H9 (cell line): Measurements from ENCODE around the gene TSTD2. TPM values are rescaled to one million over a fixed set of nuclear protein-coding genes. Genes with fewer than 3 reads are reported as not detected.
"Not testable (repeated sequence)": the region's sequence is repeated elsewhere in the genome, so short reads cannot be mapped to it uniquely, and the experiment has no call there.

Experiments
- DNase-seq: peaks from one replicate; pipeline ENCODE4 v3.0.0-alpha.2; 2017
- H2AFZ ChIP-seq: one replicate; pipeline ENCODE4 v1.6.1; 2013; ENCODE audit warnings: mild to moderate bottlenecking, low read length, control low read depth, moderate library complexity
- H2AK5ac ChIP-seq: 2 replicates; pipeline ENCODE4 v1.6.1; 2013; ENCODE audit warnings: low read length, control low read depth, mixed read lengths; ENCODE audit not compliant: insufficient read length
- H2BK120ac ChIP-seq: one replicate; pipeline ENCODE4 v1.6.1; 2013; ENCODE audit warnings: low read depth, mild to moderate bottlenecking, low read length, control low read depth, inconsistent platforms; ENCODE audit not compliant: poor library complexity, severe bottlenecking
- H2BK12ac ChIP-seq: 2 replicates; pipeline ENCODE4 v1.6.1; 2013; ENCODE audit warnings: low read length, control low read depth, mixed read lengths, low read depth; ENCODE audit not compliant: insufficient read length
- H2BK15ac ChIP-seq: 2 replicates; pipeline ENCODE4 v1.6.1; 2013; ENCODE audit warnings: low read depth, low read length, control low read depth
- H2BK20ac ChIP-seq: one replicate; pipeline ENCODE4 v1.6.1; 2013; ENCODE audit warnings: low read depth, mild to moderate bottlenecking, low read length, control low read depth, inconsistent platforms; ENCODE audit not compliant: poor library complexity, severe bottlenecking
- H2BK5ac ChIP-seq: 2 replicates; pipeline ENCODE4 v1.6.1; 2013; ENCODE audit warnings: low read length, control low read depth, mixed read lengths; ENCODE audit not compliant: insufficient read length
- H3K14ac ChIP-seq: 2 replicates; pipeline ENCODE4 v1.6.1; 2013; ENCODE audit warnings: low read length, control low read depth; ENCODE audit not compliant: insufficient read depth
- H3K18ac ChIP-seq: 2 replicates; pipeline ENCODE4 v1.6.1; 2013; ENCODE audit warnings: low read depth, mild to moderate bottlenecking, mixed read lengths, low read length, control low read depth; ENCODE audit not compliant: insufficient read length
- H3K23ac ChIP-seq: 2 replicates; pipeline ENCODE4 v1.6.1; 2013; ENCODE audit warnings: low read length, control low read depth, mixed read lengths, low read depth; ENCODE audit not compliant: insufficient read length
- H3K23me2 ChIP-seq: 2 replicates; pipeline ENCODE4 v1.6.1; 2013; ENCODE audit warnings: low read depth, mild to moderate bottlenecking, mixed read lengths, low read length, control low read depth; ENCODE audit not compliant: insufficient read length, poor library complexity, severe bottlenecking
- H3K27ac ChIP-seq: 2 replicates; pipeline ENCODE4 v1.5.1; 2013; ENCODE audit warnings: low read length, control low read depth, mixed read lengths, low read depth; ENCODE audit not compliant: insufficient read length
- H3K27me3 ChIP-seq: 2 replicates; pipeline ENCODE4 v1.6.1; 2013; ENCODE audit warnings: low read length, control low read depth, inconsistent platforms; ENCODE audit not compliant: insufficient read depth
- H3K4ac ChIP-seq: 2 replicates; pipeline ENCODE4 v1.6.1; 2013; ENCODE audit warnings: low read depth, mild to moderate bottlenecking, control low read depth, inconsistent platforms, low read length, moderate library complexity
- H3K4me1 ChIP-seq: 2 replicates; pipeline ENCODE4 v1.6.1; 2013; ENCODE audit warnings: low read length, control low read depth, inconsistent platforms; ENCODE audit not compliant: insufficient read depth
- H3K4me2 ChIP-seq: 2 replicates; pipeline ENCODE4 v1.6.1; 2013; ENCODE audit warnings: low read length, control low read depth, mixed read lengths; ENCODE audit not compliant: insufficient read length, insufficient read depth
- H3K56ac ChIP-seq: 2 replicates; pipeline ENCODE4 v1.6.1; 2013; ENCODE audit warnings: low read depth, mild to moderate bottlenecking, mixed read lengths, low read length, control low read depth; ENCODE audit not compliant: insufficient read length
- H3K79me1 ChIP-seq: 2 replicates; pipeline ENCODE4 v1.6.1; 2013; ENCODE audit warnings: low read depth, mild to moderate bottlenecking, moderate library complexity, low read length, control low read depth, inconsistent platforms; ENCODE audit not compliant: insufficient read depth, poor library complexity, severe bottlenecking
- H3K79me2 ChIP-seq: 2 replicates; pipeline ENCODE4 v1.6.1; 2013; ENCODE audit warnings: low read length, control low read depth, inconsistent platforms; ENCODE audit not compliant: insufficient read depth
- H3K9ac ChIP-seq: 2 replicates; pipeline ENCODE4 v1.6.1; 2013; ENCODE audit warnings: low read length, control low read depth, mixed read lengths; ENCODE audit not compliant: insufficient read length; ENCODE audit errors: extremely low read depth
- H3K9me3 ChIP-seq: one replicate; pipeline ENCODE4 v1.6.1; 2013; ENCODE audit warnings: low read depth, low read length, inconsistent platforms; ENCODE audit not compliant: control insufficient read depth
- H3T11ph ChIP-seq: one replicate; pipeline ENCODE4 v1.6.1; 2013; ENCODE audit warnings: mild to moderate bottlenecking, low read length, control low read depth, inconsistent platforms
- H4K20me1 ChIP-seq: one replicate; pipeline ENCODE4 v1.6.1; 2013; ENCODE audit not compliant: control insufficient read depth, insufficient read length, insufficient read depth
- H4K5ac ChIP-seq: 2 replicates; pipeline ENCODE4 v1.6.1; 2013; ENCODE audit warnings: low read depth, mild to moderate bottlenecking, mixed read lengths, low read length, control low read depth; ENCODE audit not compliant: insufficient read length
- H4K8ac ChIP-seq: replicated peaks from 2 replicates; pipeline ENCODE4 v1.6.1; 2013; ENCODE audit warnings: low read length, control low read depth, mixed read lengths, low read depth; ENCODE audit not compliant: insufficient read length
- H4K91ac ChIP-seq: 2 replicates; pipeline ENCODE4 v1.6.1; 2013; ENCODE audit warnings: low read depth, mild to moderate bottlenecking, moderate library complexity, mixed read lengths, low read length, control low read depth; ENCODE audit not compliant: insufficient read length
- H3K27ac Mint-ChIP-seq, 3 experiments: 2 replicates in 2 of 3; 3 replicates in 1 of 3; pipeline ENCODE4 v1.8.0; 2020 to 2021; ENCODE audit warnings: mixed read lengths in 3 of 3, mild to moderate bottlenecking in 1 of 3, moderate library complexity in 1 of 3
- H3K27me3 Mint-ChIP-seq: 2 replicates; pipeline ENCODE4 v1.8.0; 2021; ENCODE audit warnings: low read depth, mild to moderate bottlenecking, moderate library complexity, mixed read lengths
- H3K36me3 Mint-ChIP-seq, 3 experiments: 2 replicates in 2 of 3; 3 replicates in 1 of 3; pipeline ENCODE4 v1.8.0; 2020 to 2021; ENCODE audit warnings: low read depth in 3 of 3, mixed read lengths in 3 of 3; ENCODE audit not compliant: insufficient read depth in 1 of 3
- H3K4me1 Mint-ChIP-seq, 2 experiments: 2 replicates each; pipeline ENCODE4 v1.8.0; 2020; ENCODE audit warnings: mixed read lengths in 2 of 2
- H3K4me3 Mint-ChIP-seq, 2 experiments: 2 replicates in 1 of 2; 3 replicates in 1 of 2; pipeline ENCODE4 v1.8.0; 2020 to 2021; ENCODE audit warnings: mild to moderate bottlenecking in 2 of 2, mixed read lengths in 2 of 2, moderate library complexity in 1 of 2
- H3K9me3 Mint-ChIP-seq, 2 experiments: 2 replicates in 1 of 2; 3 replicates in 1 of 2; pipeline ENCODE4 v1.8.0; 2020; ENCODE audit warnings: mild to moderate bottlenecking in 2 of 2, mixed read lengths in 2 of 2, moderate library complexity in 1 of 2
- CTCF ChIP-seq: fragments of 200-600 bp; sonication (generic); conservative IDR thresholded peaks from 3 replicates; pipeline ENCODE4 v1.8.0; 2021; ENCODE audit warnings: antibody characterized with exemption, mild to moderate bottlenecking
- WGBS: extraction: QIAGEN DNeasy Blood & Tissue Kit; methylation state at CpG from one replicate; pipeline ENCODE4 v1.1.7; 2013; ENCODE audit warnings: missing lambda C conversion rate, low lambda C conversion rate, mixed read lengths; ENCODE audit not compliant: insufficient read length; ENCODE audit errors: extremely low coverage; 5-methylcytosine and 5-hydroxymethylcytosine counted together
- total RNA-seq: library from RNA; stranded (reverse); gene quantifications from 2 replicates; pipeline ENCODE4 v1.2.1, GENCODE V29; 2021

The TSTD2 gene
- total RNA-seq, 1 experiment from 2014 or later = 23.5 TPM

DNA sequence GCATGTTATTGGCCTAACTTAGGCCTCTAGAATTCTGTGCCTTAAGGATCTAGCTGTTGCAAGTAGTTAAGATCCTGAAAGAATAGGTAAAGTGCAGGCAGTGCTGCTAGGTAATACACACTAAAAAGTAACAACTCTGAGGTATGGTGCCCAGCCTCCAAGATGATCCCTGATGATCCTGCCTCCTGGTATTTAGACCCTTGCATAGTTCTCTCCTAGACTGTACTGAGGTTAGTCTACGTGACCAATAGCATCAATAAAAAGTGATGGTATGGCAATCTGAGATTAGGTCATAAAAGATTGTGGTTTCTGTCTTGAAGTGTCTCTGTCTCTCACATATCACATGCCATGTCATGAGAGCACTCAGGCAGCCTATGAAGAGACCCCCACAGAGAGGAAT is 9.2 kb downstream of the TSTD2 start:
- no peak overlapping the region for H2AK5ac ChIP-seq
- H3K9me3 ChIP-seq = peaks cover 6% of the 10 kb centered on the region
- no peak overlapping the region for H3K9ac ChIP-seq
- H3K4me1 Mint-ChIP-seq = peaks cover 17 to 22% of the 10 kb centered on the region in 2 experiments
- H3T11ph ChIP-seq = no peak overlapping the region
- H3K18ac ChIP-seq = no peak overlapping the region
- H2BK15ac ChIP-seq = no peak overlapping the region
- H3K4me2 ChIP-seq = no peak overlapping the region
- peaks cover 30 to 32% of the 10 kb centered on the region in 2 experiments for H3K9me3 Mint-ChIP-seq
- no peaks in the 10 kb centered on the region for H3K27me3 ChIP-seq
- H3K4me3 Mint-ChIP-seq = no peak overlapping the region
- no peaks in the 10 kb centered on the region for H3K23me2 ChIP-seq
- peaks cover 3% of the 10 kb centered on the region for H3K79me1 ChIP-seq
- no peak overlapping the region for H2BK12ac ChIP-seq
- no peak overlapping the region for H2BK120ac ChIP-seq
- H3K36me3 Mint-ChIP-seq = peaks cover 51 to 77% (median 64%) of the 10 kb centered on the region in 3 experiments
- H3K14ac ChIP-seq = no peak overlapping the region
- H2BK20ac ChIP-seq = no peak overlapping the region
- no peak overlapping the region for H3K4ac ChIP-seq
- H3K27ac ChIP-seq = no peak overlapping the region
- H3K27me3 Mint-ChIP-seq = no peaks in the 10 kb centered on the region
- H3K23ac ChIP-seq = no peak overlapping the region
- no peaks in the 10 kb centered on the region for H3K4me1 ChIP-seq
- no peak overlapping the region for H4K8ac ChIP-seq
- no peak overlapping the region for H2AFZ ChIP-seq
- H3K56ac ChIP-seq = no peak overlapping the region
- H4K20me1 ChIP-seq = no peaks in the 10 kb centered on the region
- no CpG with 5 or more reads among the region's 1 CpG for WGBS
- no peak for DNase-seq
- peaks cover 2% of the 10 kb centered on the region; the same call in 1 of the 2 replicates for H3K79me2 ChIP-seq
- no peak overlapping the region for H4K91ac ChIP-seq
- H4K5ac ChIP-seq = no peak overlapping the region
- no peak for TF ChIP-seq CTCF
- H3K27ac Mint-ChIP-seq = no peak overlapping the region
- no peak overlapping the region for H2BK5ac ChIP-seq

DNA sequence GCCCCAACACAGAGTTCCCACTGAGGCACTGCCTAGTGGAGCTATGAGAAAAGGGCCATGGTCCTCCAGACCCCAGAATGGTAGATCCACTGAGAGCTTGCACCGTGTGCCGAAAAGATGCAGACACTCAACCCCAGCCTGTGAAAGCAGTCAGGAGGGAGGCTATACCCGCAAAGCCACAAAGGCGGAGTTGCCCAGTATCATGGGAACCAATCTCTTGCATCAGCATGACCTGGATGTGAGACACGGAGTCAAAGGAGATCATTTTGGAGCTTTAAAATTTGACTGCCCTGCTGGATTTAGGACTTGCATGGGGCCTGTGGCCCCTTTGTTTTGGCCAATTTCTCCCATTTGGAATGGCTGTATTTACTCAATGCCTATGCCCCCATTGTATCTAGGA is 10.7 kb downstream of the TSTD2 start:
- not testable (repeated sequence) for H3K4me3 Mint-ChIP-seq
- H3K36me3 Mint-ChIP-seq = peaks cover 53 to 82% (median 75%) of the 10 kb centered on the region in 3 experiments

More for the DNA sequence above, 10.7 kb downstream of the TSTD2 start:
- H3K4me1 ChIP-seq, H2BK12ac ChIP-seq, H4K5ac ChIP-seq, H3K56ac ChIP-seq, H3T11ph ChIP-seq, H2BK20ac ChIP-seq, H3K23ac ChIP-seq, H3K27ac ChIP-seq, H4K20me1 ChIP-seq, DNase-seq, H3K27me3 Mint-ChIP-seq, H4K91ac ChIP-seq, H3K27ac Mint-ChIP-seq, H3K79me2 ChIP-seq, H3K4me2 ChIP-seq, H3K79me1 ChIP-seq, H2BK15ac ChIP-seq, H4K8ac ChIP-seq, H3K9me3 ChIP-seq, H3K23me2 ChIP-seq, H3K9ac ChIP-seq, H3K4ac ChIP-seq, H2AFZ ChIP-seq, H2BK120ac ChIP-seq, H3K27me3 ChIP-seq, H2BK5ac ChIP-seq, H2AK5ac ChIP-seq, H3K14ac ChIP-seq, H3K18ac ChIP-seq: not testable (repeated sequence)
- Mint-ChIP-seq H3K9me3 (peaks cover 30 to 32% of the 10 kb centered on the region in 2 experiments), H3K4me1 (peaks cover 12 to 14% of the 10 kb centered on the region in 2 experiments)
- no CpG with 5 or more reads among the region's 5 CpGs for WGBS
